WTC11 (cell line): ENCODE measurements around the gene LITAFD.

Experiments
- ESRRA ChIP-seq: sonication (generic); formaldehyde crosslinking; IDR thresholded peaks from 2 replicates; pipeline ENCODE4 v1.8.1; 2022; ENCODE audit warnings: mild to moderate bottlenecking, missing genetic modification reagents, borderline replicate concordance
- FOXJ3 ChIP-seq: sonication (generic); formaldehyde crosslinking; IDR thresholded peaks from 2 replicates; pipeline ENCODE4 v1.9.0; 2021; ENCODE audit warnings: missing genetic modification reagents, mild to moderate bottlenecking, borderline replicate concordance
- FOXP1 ChIP-seq: sonication (generic); formaldehyde crosslinking; IDR thresholded peaks from 2 replicates; pipeline ENCODE4 v1.8.0; 2022; ENCODE audit warnings: missing genetic modification reagents, mild to moderate bottlenecking, moderate library complexity, borderline replicate concordance
- GTF2I ChIP-seq: fragments of 250-450 bp; sonication (Bioruptor Pico); conservative IDR thresholded peaks from 2 replicates; pipeline ENCODE4 v1.4.0; 2021; ENCODE audit warnings: mild to moderate bottlenecking
- NR2C2 ChIP-seq: sonication (generic); formaldehyde crosslinking; IDR thresholded peaks from 2 replicates; pipeline ENCODE4 v1.8.0; 2022; ENCODE audit warnings: mild to moderate bottlenecking, missing genetic modification reagents
- SP1 ChIP-seq: sonication (generic); formaldehyde crosslinking; conservative IDR thresholded peaks from 2 replicates; pipeline ENCODE4 v1.8.1; 2022; ENCODE audit warnings: missing genetic modification reagents
- ZNF121 ChIP-seq: sonication (generic); formaldehyde crosslinking; IDR thresholded peaks from 2 replicates; pipeline ENCODE4 v1.8.0; 2023; ENCODE audit warnings: missing genetic modification reagents
- ZNF263 ChIP-seq: sonication (generic); formaldehyde crosslinking; IDR thresholded peaks from 2 replicates; pipeline ENCODE4 v1.8.1; 2022; ENCODE audit warnings: low read depth, mild to moderate bottlenecking, moderate library complexity, missing genetic modification reagents
- TF ChIP-seq, protein P1 (sequence below): sonication (generic); formaldehyde crosslinking; IDR thresholded peaks from 2 replicates; pipeline ENCODE4 v1.8.0; 2022; ENCODE audit warnings: mild to moderate bottlenecking, missing genetic modification reagents
- TF ChIP-seq, protein P2 (sequence below): fragments of 200-600 bp; IDR thresholded peaks from 2 replicates; pipeline ENCODE4 v1.8.0; 2022; ENCODE audit warnings: antibody characterized with exemption
- TF ChIP-seq, protein P3 (sequence below): sonication (generic); formaldehyde crosslinking; IDR thresholded peaks from 2 replicates; pipeline ENCODE4 v1.8.1; 2023; ENCODE audit warnings: mild to moderate bottlenecking, moderate library complexity, missing genetic modification reagents
- TF ChIP-seq, protein P4 (sequence below): sonication (generic); formaldehyde crosslinking; IDR thresholded peaks from 2 replicates; pipeline ENCODE4 v1.8.0; 2022; ENCODE audit warnings: mild to moderate bottlenecking, missing genetic modification reagents

DNA sequence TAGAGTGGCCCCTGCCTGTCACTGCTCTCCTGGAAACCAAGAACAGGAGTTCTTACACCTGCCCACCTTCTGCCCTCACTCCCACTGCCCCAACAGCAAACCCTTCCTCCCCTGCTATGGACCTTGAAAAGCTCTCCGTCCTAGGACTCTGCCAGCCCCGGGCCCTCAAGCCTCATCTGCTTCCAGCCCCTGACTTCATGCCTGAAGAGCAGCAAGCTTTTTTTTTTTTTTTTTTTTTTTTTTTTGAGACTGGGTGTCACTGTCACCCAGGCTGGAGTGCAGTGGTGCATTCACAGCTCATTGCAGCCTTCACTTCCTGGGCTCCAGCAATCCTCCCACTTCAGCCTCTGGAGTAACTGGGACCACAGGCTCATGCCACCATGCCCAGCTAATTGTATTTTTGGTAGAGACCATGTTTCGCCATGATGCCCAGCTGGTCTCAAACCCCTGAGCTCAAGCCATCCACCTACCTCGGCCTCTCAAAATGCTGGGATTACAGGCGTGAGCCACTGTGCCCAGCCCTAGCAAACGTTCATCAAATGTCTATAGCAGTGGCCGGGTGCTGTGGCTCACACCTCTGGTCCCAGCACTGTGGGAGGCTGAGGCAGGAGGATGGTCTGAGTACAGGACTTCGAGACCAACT, 30.3 kb upstream of the LITAFD start:
- TF ChIP-seq FOXJ3 (CRISPR knock-in tag) = no peak
- no peak for TF ChIP-seq GTF2I
- TF ChIP-seq NR2C2 (CRISPR knock-in tag) = no peak
- TF ChIP-seq, protein P1, sequence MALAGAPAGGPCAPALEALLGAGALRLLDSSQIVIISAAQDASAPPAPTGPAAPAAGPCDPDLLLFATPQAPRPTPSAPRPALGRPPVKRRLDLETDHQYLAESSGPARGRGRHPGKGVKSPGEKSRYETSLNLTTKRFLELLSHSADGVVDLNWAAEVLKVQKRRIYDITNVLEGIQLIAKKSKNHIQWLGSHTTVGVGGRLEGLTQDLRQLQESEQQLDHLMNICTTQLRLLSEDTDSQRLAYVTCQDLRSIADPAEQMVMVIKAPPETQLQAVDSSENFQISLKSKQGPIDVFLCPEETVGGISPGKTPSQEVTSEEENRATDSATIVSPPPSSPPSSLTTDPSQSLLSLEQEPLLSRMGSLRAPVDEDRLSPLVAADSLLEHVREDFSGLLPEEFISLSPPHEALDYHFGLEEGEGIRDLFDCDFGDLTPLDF (CRISPR knock-in tag) = no peak
- TF ChIP-seq, protein P2, sequence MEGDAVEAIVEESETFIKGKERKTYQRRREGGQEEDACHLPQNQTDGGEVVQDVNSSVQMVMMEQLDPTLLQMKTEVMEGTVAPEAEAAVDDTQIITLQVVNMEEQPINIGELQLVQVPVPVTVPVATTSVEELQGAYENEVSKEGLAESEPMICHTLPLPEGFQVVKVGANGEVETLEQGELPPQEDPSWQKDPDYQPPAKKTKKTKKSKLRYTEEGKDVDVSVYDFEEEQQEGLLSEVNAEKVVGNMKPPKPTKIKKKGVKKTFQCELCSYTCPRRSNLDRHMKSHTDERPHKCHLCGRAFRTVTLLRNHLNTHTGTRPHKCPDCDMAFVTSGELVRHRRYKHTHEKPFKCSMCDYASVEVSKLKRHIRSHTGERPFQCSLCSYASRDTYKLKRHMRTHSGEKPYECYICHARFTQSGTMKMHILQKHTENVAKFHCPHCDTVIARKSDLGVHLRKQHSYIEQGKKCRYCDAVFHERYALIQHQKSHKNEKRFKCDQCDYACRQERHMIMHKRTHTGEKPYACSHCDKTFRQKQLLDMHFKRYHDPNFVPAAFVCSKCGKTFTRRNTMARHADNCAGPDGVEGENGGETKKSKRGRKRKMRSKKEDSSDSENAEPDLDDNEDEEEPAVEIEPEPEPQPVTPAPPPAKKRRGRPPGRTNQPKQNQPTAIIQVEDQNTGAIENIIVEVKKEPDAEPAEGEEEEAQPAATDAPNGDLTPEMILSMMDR = no peak
- TF ChIP-seq FOXP1 (CRISPR knock-in tag) = no peak
- no peak for TF ChIP-seq ZNF263 (CRISPR knock-in tag)
- TF ChIP-seq ESRRA = no peak
- TF ChIP-seq SP1 = no peak
- TF ChIP-seq, protein P3, sequence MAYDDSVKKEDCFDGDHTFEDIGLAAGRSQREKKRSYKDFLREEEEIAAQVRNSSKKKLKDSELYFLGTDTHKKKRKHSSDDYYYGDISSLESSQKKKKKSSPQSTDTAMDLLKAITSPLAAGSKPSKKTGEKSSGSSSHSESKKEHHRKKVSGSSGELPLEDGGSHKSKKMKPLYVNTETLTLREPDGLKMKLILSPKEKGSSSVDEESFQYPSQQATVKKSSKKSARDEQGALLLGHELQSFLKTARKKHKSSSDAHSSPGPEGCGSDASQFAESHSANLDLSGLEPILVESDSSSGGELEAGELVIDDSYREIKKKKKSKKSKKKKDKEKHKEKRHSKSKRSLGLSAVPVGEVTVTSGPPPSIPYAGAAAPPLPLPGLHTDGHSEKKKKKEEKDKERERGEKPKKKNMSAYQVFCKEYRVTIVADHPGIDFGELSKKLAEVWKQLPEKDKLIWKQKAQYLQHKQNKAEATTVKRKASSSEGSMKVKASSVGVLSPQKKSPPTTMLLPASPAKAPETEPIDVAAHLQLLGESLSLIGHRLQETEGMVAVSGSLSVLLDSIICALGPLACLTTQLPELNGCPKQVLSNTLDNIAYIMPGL = no peak
- no peak for TF ChIP-seq ZNF121 (CRISPR knock-in tag)
- TF ChIP-seq, protein P4, sequence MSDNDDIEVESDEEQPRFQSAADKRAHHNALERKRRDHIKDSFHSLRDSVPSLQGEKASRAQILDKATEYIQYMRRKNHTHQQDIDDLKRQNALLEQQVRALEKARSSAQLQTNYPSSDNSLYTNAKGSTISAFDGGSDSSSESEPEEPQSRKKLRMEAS (CRISPR knock-in tag) = no peak
